Gastroesophageal sphincter (tissue), 3 donors: ENCODE measurements around the gene ANKRD18A.

Source experiments
- CTCF ChIP-seq, 4 experiments: fragments of 200-600 bp in 2 of 4; fragments of 450-650 bp in 2 of 4; sonication (generic) in 1 of 4; IDR thresholded peaks; one replicate each; pipeline ENCODE4 v1.5.1; 2017 to 2019; ENCODE audit warnings: antibody characterized with exemption in 4 of 4, mild to moderate bottlenecking in 2 of 4, moderate library complexity in 2 of 4
- EP300 ChIP-seq: sonication (generic); formaldehyde crosslinking; IDR thresholded peaks from one replicate; pipeline ENCODE4 v1.6.1; 2017; ENCODE audit warnings: antibody characterized with exemption, mild to moderate bottlenecking
- POLR2A ChIP-seq, 2 donors: fragments of 450-650 bp; IDR thresholded peaks; one replicate each; pipeline ENCODE4 v1.6.1; 2017; ENCODE audit warnings: antibody characterized with exemption in 2 of 2, mild to moderate bottlenecking in 2 of 2, moderate library complexity in 1 of 2
- POLR2AphosphoS5 ChIP-seq: sonication (generic); formaldehyde crosslinking; IDR thresholded peaks from one replicate; pipeline ENCODE4 v1.6.1; 2017; ENCODE audit warnings: antibody characterized with exemption

DNA sequence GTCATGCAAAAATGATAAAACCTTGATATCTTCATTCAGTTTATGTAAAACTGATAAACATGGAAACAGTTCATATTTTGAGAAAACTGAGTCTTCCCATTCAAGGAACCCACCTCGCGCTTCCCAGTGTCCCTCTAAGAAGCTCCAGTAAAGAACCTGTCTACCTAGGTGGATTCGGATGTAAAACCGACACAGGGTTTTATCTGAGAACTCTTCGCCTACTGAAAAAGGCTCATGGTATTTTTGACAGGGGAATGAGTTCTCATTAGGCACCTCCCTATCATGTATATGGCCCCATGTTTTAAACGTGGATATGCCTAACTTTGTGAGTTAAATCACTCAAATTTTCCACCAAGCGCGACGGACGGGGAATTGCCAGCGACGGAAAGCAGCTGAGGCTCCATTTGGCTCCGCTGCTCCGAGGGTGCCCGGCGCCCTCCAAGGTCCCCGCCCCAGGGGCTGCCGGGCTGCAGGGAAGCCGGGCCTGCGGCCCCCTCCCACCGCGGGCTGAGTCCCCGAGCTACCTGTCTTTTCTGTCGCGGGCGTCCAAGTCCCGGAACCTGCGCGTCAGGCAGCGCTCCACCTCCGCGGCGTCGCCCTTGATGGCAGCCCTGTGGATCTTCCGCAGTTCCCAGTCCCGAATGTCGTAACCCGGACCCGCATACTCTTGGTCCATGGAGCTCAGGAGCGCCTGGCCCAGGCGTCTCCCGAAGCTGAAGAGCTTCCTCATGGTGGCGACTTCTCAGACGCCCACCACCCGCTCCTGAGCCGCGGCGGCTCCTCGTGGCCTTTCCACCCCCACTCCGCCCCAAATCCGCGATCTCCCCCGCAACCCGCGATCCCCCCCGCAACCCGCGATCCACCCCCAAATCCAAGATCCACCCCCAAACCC is 594 bp downstream of the ANKRD18A start:
- TF ChIP-seq POLR2A (IDR thresholded peaks at IDR 0.05) (no peak), CTCF (IDR thresholded peaks at IDR 0.05) (no peak), EP300 (no peak), POLR2AphosphoS5 (no peak)
